IPS-15b (cell line): ENCODE measurements around the gene RAPSN.

Experiments
- H3K27me3 ChIP-seq: one replicate; pipeline ENCODE4 v1.6.1; 2013; ENCODE audit warnings: low read length; ENCODE audit not compliant: control insufficient read depth, insufficient read depth
- H3K36me3 ChIP-seq: one replicate; pipeline ENCODE4 v1.6.1; 2013; ENCODE audit warnings: low read length; ENCODE audit not compliant: control insufficient read depth, insufficient read depth
- H3K4me1 ChIP-seq: one replicate; pipeline ENCODE4 v1.6.1; 2013; ENCODE audit warnings: mild to moderate bottlenecking, low read length; ENCODE audit not compliant: control insufficient read depth, insufficient read depth
- H3K4me3 ChIP-seq: one replicate; pipeline ENCODE4 v1.5.1; 2013; ENCODE audit warnings: low read depth, low read length
- H3K9ac ChIP-seq: one replicate; pipeline ENCODE4 v1.6.1; 2013; ENCODE audit warnings: low read depth, mild to moderate bottlenecking, low read length
- H3K9me3 ChIP-seq: one replicate; pipeline ENCODE4 v1.6.1; 2013; ENCODE audit warnings: mild to moderate bottlenecking, low read length; ENCODE audit not compliant: control insufficient read depth, insufficient read depth

The RAPSN gene

DNA sequence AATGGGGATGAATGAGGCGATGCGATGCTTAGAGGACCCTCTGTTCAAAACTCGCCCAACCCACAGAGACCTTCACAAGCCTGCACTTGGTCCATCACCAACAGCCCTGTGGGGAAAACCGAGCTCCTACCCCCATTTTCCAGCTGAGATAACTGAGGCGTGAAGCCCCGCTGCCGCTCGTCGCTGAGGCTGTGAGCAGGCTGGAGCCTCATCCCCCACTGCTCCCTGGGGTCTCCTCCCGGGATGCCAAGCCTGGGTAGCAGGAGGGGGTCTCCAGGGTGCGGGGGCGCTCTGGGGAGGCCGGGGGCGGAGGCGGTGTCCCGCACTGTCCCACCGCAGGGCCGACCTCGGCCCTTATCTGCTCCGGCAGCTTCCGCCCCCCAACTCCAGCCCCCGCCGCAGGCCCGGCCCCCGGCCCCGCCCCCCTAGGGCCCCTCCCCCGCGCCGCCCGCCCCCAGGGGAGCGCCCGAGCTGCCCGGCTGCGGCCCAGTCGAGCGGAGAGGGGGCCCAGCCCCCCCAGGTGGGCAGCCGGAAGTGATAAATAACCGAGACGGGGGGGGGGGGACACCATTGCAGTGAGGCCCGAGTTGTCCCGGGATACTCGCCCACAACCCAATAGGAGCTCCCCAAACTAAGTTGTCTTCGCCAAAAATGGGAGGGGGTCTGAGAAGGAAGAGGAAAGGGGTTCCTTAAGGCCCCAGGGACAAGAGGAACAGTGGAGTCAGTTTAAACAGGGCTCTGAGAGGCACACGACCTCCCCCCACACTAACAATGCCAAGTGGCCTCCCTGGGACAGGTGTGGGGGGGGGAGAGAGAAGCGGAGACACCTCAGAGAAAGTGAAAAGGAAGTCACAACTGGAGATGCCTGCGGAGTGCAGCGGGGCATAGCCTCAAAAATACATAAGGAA, 48.8 kb downstream of the RAPSN start:
- Histone ChIP-seq H3K9me3 (no peaks in the 10 kb centered on the region), H3K4me3 (peak overlapping the region; percentile 74), H3K36me3 (no peaks in the 10 kb centered on the region), H3K9ac (no peak overlapping the region), H3K4me1 (peaks cover 19% of the 10 kb centered on the region), H3K27me3 (no peaks in the 10 kb centered on the region)

DNA sequence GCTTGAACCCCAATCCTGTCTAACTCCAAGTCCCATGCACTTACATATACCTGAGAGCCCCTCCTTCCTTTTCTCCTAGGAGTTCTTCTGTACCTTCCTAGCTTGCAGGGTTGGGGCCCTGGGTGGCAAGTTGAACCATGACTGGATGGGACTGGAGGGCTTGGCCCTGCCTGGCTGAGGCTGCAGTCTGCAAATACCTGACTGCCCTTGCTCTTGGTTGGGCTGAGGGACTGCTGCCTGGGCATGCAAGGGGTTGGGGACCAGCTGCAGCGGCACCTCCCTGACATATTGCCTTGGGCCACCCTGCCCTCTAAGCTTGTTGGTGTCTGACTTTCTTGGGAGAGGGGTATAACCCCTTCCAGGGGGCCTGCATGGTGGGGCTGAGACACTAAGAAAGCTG, 50.4 kb downstream of the RAPSN start:
- H3K27me3 ChIP-seq, result no peaks in the 10 kb centered on the region
- H3K4me1 ChIP-seq, result peaks cover 19% of the 10 kb centered on the region
- no peaks in the 10 kb centered on the region for H3K9me3 ChIP-seq
- no peak overlapping the region for H3K4me3 ChIP-seq
- no peaks in the 10 kb centered on the region for H3K36me3 ChIP-seq
- no peak overlapping the region for H3K9ac ChIP-seq

DNA sequence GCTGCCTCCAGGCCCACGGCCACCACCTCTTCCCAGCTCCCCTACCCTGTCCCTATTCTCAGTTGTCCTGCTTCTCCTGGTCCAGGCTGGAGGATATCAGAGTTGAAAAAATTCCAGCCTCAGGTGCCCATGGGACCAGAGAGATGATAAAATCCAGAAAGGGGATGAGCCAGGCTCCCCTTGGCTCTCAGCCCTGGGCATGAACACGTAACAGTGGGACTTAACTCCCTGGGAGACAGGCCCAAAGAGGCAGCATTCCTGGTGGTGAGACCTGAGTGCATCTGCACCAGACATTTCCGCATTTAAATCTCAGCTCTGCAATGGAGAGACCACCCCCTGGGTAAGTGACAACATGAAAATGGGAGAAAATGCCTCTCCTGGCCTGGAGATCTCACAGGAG, 50.9 kb downstream of the RAPSN start:
- Histone ChIP-seq H3K27me3 (no peaks in the 10 kb centered on the region), H3K4me3 (no peak overlapping the region), H3K9ac (no peak overlapping the region), H3K4me1 (peaks cover 19% of the 10 kb centered on the region), H3K9me3 (no peaks in the 10 kb centered on the region), H3K36me3 (no peaks in the 10 kb centered on the region)

DNA sequence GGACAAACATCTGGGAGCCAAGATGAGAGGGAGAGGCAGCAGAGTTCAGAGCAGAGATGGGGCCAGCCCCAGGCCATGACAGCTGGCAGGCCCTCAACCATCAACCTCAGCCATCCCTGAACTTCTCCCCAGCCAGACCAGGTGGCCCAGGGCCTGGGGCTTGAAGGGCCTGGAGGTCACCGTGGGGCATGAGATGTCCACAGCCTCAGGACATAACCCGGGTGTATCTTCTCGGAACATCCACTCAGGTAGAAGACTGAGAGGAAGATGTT, 53.0 kb downstream of the RAPSN start:
- Histone ChIP-seq H3K4me3 (no peak overlapping the region), H3K9me3 (no peaks in the 10 kb centered on the region), H3K36me3 (no peaks in the 10 kb centered on the region), H3K4me1 (peaks cover 12% of the 10 kb centered on the region), H3K27me3 (no peaks in the 10 kb centered on the region), H3K9ac (no peak overlapping the region)

DNA sequence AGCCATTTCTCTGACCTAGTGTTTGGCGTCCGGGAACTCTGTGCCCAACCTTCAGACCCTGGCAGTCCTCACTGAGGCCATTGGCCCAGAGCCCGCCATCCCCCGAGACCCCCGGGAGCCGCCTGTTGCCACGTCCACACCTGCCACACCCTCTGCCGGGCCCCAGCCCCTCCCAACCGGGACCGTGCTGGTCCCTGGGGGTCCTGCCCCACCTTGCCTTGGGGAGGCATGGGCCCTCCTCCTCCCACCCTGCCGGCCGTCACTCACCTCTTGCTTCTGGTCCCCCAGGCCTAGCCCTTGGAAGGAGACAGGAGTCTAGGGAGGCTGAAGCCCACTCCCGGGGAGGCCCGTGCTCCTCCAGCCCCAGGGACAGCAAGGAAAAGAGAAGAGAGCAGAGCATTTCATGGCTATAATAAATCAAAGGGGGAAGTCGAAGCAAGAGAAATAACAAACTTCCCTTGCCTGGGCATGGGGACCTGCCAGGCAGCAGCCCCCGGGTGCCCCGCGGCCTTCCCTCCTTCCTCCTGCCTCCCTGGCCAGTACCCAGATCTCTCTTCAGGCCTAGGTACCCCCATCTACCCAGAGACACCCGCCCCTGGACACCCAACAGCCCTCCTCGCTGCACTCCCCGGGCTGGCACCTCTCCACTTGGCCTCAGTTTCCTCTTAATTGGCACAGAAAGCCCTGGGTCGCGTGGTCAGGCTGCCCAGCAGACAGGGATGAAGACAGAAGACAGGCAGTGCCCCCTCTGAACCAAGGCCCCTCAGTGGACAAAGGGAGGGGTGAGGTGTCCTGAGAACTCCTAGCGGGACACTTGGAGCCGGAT, 53.5 kb downstream of the RAPSN start:
- H3K9ac ChIP-seq, result no peak overlapping the region
- no peak overlapping the region for H3K4me3 ChIP-seq
- peaks cover 8% of the 10 kb centered on the region for H3K4me1 ChIP-seq
- H3K36me3 ChIP-seq, result no peaks in the 10 kb centered on the region
- H3K9me3 ChIP-seq, result no peaks in the 10 kb centered on the region
- H3K27me3 ChIP-seq, result no peaks in the 10 kb centered on the region

DNA sequence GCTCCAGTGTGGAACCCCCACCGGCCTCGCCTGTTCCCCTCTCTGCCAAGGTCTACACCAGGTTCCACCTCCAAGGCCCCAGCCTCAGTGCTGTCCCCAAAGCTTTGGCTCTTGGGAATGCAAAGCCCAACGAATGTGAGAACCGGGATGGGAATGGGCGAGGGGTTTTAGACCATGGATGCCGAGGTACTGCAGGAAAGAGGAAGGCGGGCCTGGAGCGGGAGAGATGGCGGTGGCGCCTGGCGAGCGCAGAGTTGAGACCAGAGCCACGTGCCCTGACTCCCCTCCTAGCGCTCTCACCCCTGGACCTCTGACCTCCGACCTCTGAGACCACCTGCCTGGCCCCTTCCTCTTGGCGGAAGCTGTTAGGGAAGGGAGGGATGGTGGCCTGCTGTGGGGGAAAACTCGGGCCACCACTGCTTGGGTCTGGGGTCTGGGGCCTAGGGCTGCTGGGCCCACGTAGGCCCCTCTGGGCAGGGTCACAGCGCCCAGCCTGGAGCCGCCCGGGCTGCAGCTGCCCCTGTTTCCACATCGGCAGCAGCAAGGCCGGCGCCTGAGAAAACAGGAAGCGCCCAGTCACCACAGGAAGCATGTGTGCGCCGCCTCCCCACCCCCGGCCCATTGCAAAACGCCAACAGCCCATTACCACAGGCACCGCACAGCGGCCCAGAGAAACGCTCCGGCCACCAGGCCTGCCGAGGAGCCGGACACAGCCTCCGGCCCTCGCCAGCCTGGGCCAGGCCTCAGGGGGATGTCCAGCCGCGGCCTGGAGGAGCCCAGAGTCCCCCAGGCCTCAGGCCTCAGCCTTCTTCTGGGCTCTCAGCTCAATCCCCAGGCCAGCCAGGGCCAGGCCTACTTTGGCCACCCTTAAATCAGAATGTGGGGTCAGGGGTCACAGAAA, 54.4 kb downstream of the RAPSN start:
- Histone ChIP-seq H3K36me3 (no peaks in the 10 kb centered on the region), H3K27me3 (no peaks in the 10 kb centered on the region), H3K9me3 (no peaks in the 10 kb centered on the region), H3K4me1 (peaks cover 8% of the 10 kb centered on the region), H3K9ac (no peak overlapping the region), H3K4me3 (no peak overlapping the region)

DNA sequence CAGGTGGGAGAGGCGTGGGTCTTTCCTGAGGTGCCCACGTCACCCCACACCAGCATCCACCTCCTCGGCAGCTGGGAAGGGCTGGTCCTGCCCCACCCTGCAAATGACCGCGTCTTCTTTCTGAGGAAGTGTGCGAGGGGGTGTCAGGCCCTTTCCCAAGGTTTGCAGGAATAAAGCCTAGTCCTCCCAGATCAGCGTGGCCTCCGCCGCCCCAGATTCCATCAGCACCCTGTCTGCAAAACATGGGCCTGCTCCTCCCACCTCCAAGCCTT, 55.0 kb downstream of the RAPSN start:
- no peak overlapping the region for H3K4me3 ChIP-seq
- no peaks in the 10 kb centered on the region for H3K36me3 ChIP-seq
- H3K4me1 ChIP-seq, result peaks cover 8% of the 10 kb centered on the region
- no peaks in the 10 kb centered on the region for H3K9me3 ChIP-seq
- H3K9ac ChIP-seq, result no peak overlapping the region
- H3K27me3 ChIP-seq, result no peaks in the 10 kb centered on the region

DNA sequence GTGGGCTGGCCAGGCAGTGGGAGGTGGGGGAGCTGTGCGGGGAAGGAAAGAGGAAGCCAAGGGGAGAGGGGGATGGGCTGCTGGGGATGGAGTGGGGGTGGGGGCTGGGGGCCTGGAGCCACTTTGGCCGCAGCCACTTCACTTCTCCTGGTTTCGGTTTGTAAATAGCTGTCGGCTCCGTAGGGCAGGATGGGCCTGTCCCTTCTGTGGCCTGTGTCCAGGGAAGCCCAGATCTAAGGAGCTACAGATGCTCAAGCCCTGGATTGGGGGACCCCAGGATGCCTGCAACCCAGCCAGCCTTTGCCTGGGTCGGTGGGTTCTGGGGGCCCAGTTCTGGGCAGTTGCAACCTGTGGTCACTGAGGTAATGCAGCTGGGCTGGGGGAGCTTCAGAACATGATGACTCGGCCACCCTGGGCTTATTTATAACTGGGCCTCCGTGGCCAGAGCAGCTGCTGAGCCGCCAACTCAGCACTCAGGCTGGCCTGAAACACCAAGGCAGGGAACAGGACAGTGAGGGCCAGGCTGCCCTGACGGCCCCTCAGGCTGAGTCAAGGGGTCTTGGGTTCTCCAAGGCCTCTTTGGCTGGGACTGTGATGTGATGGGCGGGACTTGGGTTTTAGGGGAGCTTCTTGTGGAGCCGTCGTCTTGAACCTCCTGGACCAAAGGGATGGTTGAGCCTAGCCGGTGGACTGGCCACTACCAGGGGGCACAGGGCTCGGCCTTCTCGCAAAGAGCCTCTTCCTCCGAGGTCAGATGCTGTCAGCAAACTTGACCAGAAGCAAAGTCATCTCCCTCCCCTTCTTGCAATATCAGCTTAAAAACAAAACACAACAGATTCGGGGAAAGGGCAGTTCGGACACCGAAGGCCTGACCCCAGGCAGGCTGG, 55.5 kb downstream of the RAPSN start:
- Histone ChIP-seq H3K9me3 (no peaks in the 10 kb centered on the region), H3K4me3 (no peak overlapping the region), H3K36me3 (no peaks in the 10 kb centered on the region), H3K9ac (no peak overlapping the region), H3K4me1 (peaks cover 7% of the 10 kb centered on the region), H3K27me3 (no peaks in the 10 kb centered on the region)

DNA sequence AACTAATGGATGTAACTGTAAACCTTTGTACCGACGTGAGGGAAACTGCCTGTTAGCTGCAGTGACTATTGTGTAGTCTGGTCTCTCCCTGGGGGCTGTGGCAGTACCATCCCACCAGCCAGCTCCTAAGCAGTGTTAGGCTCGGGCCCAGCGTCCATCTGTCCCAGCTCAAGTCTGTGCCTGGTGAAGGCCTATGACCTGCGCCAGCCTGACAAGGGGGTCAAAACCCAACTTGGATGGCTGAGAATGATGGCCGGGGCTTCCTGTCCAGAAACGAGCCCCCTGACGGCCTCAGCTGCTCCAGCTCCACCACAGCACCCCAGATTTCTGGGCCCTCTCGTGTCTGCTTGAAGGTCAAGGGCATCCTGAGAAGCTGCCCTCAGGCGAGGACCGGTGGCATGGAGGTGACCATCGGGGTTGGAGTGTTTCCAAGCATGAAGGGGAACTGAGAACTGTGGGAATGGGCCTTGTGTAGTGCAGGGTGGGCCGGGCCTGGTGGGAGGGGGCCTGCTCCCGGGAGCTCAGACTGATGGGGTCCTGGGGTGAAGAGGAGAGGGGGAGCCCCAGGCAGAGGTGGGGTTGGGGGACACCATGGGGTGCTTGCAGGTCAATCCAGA, 56.3 kb downstream of the RAPSN start:
- Histone ChIP-seq H3K4me1 (no peaks in the 10 kb centered on the region), H3K27me3 (no peaks in the 10 kb centered on the region), H3K9me3 (no peaks in the 10 kb centered on the region), H3K9ac (no peak overlapping the region), H3K4me3 (no peak overlapping the region), H3K36me3 (no peaks in the 10 kb centered on the region)

DNA sequence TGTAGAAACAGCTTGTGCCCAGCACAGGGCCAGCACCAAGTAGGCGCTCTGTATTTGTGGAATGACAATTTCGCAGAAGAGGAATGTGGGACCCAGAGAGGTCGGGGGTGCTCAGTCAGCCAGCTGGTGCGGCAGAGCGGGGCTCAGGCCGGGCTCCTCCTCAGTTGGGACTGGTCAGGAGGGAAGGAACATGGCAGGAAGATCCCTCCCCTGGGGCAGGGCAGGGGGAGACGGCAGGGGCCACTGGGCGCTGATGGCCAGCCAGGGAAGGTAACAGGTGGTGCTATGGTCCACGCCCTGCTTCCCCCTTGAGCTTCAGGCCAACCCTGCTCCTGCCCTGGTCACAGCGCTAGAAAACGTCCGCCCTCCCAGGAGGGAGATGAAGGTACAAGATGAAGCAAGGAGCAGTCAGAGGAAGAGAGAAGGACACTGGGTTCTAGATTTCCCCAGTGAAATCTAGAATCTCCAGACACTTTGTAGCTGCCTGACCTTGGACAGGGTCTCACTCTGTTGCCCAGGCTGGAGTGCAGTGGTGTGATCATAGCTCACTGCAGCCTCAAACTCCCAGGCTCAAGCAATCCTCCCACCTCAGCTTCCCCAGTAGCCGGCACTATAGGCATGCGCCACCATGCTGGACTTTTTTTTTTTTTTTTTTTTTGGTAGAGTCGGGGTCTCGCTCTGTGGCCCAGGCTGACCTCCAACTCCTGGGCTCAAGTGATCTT, 57.1 kb downstream of the RAPSN start:
- no peaks in the 10 kb centered on the region for H3K9me3 ChIP-seq
- H3K4me3 ChIP-seq, result no peak overlapping the region
- no peak overlapping the region for H3K9ac ChIP-seq
- no peaks in the 10 kb centered on the region for H3K27me3 ChIP-seq
- H3K4me1 ChIP-seq, result no peaks in the 10 kb centered on the region
- H3K36me3 ChIP-seq, result no peaks in the 10 kb centered on the region
